Right cardiac atrium (tissue), 5 donors: Measurements from ENCODE around the gene KIAA0753. TPM values are rescaled to one million over a fixed set of nuclear protein-coding genes. Genes with fewer than 3 reads are reported as not detected.

Experiments
- ATAC-seq, 2 donors: fragments of 200-7000 bp; cut with Tn5 transposase; one replicate each; pipeline versions ENCODE4 v1.8.0 to v1.9.1; 2020; ENCODE audit warnings: moderate library complexity in 2 of 2, mild to moderate bottlenecking in 1 of 2
- DNase-seq, 3 donors: peaks; one replicate each; pipeline ENCODE4 v3.0.0-alpha.2; 2020
- H3K27ac ChIP-seq: one replicate; pipeline ENCODE4 v1.5.1; 2013; ENCODE audit warnings: mild to moderate bottlenecking, low read length, control low read depth, moderate library complexity
- H3K27me3 ChIP-seq: one replicate; pipeline ENCODE4 v1.6.1; 2013; ENCODE audit not compliant: control insufficient read depth, insufficient read depth
- H3K4me1 ChIP-seq: one replicate; pipeline ENCODE4 v1.6.1; 2013; ENCODE audit warnings: low read length; ENCODE audit not compliant: control insufficient read depth, insufficient read depth
- H3K4me3 ChIP-seq: one replicate; pipeline ENCODE4 v1.5.1; 2013; ENCODE audit warnings: low read length, control low read depth
- H3K9me3 ChIP-seq: one replicate; pipeline ENCODE4 v1.6.1; 2013; ENCODE audit warnings: low read length; ENCODE audit not compliant: control insufficient read depth
- whole genome bisulfite sequencing: extraction: QIAGEN DNeasy Blood & Tissue Kit; methylation state at CpG from one replicate; pipeline ENCODE4 v1.1.7; 2013; 5-methylcytosine and 5-hydroxymethylcytosine counted together
- intact Hi-C, 4 donors: fragments of 100-400 bp; cut with DNase I; formaldehyde crosslinking; loops; one replicate each; pipeline versions ENCODE4 v1.11.0 to v1.14.0; 2022 to 2023
- polyA plus RNA-seq: library from polyadenylated mRNA; stranded (reverse); fragments of 200-250 nt; gene quantifications from one replicate; pipeline ENCODE4 v1.2.3, GENCODE V29; 2013
- total RNA-seq, 4 donors: library from RNA; stranded (reverse); fragmentation: NEBNext Ultra II Directional; extraction: Animal tissue kit (Norgen Biotek cat#: 25700); gene quantifications; one replicate each; pipeline ENCODE4 v1.2.1, GENCODE V29; 2021
- donor health status: healthy with polysubstance abuse.
- donor health status: DM: no; HTN: yes; CAD: no.
- donor health status: DM: no; HTN: no; CAD: no.
- donor health status: DM: no; HTN: yes; CAD: no; lungs with severe emphysema.
- donor health status: DM: yes; HTN: yes; CAD: no.

Gene KIAA0753
- total and polyA plus RNA-seq, 5 donors = 2.9 to 9.0 (median 6.3) TPM

- intact Hi-C loops = no loop called here
- ATAC-seq = no peak
- Histone ChIP-seq H3K4me1 (peaks cover 5% of the 10 kb centered on the region), H3K9me3 (no peaks in the 10 kb centered on the region), H3K27me3 (no peaks in the 10 kb centered on the region), H3K4me3 (no peak overlapping the region), H3K27ac (no peak overlapping the region)
- WGBS = 70% methylated on average over 8 of the region's 8 CpGs
- no peak for DNase-seq
Measured at GRCh38 chr17:6545291-6545690, 95.2 kb downstream of the KIAA0753 start.

DNA sequence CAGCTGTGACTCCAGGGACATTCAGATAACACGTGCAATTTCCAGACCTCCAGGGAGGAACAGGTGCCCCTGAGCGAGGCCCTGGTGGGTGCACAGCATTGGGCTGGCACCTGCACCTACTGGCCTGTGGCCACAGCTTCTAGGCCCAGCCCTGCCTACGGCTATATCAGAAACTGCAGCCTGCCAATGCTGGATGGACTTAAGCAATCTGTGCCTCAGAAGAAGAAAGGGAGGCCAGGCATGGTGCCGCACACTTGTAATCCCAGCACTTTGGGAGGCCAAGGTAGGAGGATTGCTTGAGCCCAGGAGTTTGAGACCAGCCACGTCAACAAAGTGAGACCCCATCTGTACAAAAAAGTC is 96.5 kb downstream of the KIAA0753 start:
- Histone ChIP-seq H3K27me3 (no peaks in the 10 kb centered on the region), H3K4me3 (no peak overlapping the region), H3K4me1 (peaks cover 5% of the 10 kb centered on the region), H3K27ac (no peak overlapping the region), H3K9me3 (no peaks in the 10 kb centered on the region)
- no peak for DNase-seq
- ATAC-seq = no peak
- intact Hi-C loops = no loop called here
- WGBS = 85% methylated on average over 5 of the region's 5 CpGs

DNA sequence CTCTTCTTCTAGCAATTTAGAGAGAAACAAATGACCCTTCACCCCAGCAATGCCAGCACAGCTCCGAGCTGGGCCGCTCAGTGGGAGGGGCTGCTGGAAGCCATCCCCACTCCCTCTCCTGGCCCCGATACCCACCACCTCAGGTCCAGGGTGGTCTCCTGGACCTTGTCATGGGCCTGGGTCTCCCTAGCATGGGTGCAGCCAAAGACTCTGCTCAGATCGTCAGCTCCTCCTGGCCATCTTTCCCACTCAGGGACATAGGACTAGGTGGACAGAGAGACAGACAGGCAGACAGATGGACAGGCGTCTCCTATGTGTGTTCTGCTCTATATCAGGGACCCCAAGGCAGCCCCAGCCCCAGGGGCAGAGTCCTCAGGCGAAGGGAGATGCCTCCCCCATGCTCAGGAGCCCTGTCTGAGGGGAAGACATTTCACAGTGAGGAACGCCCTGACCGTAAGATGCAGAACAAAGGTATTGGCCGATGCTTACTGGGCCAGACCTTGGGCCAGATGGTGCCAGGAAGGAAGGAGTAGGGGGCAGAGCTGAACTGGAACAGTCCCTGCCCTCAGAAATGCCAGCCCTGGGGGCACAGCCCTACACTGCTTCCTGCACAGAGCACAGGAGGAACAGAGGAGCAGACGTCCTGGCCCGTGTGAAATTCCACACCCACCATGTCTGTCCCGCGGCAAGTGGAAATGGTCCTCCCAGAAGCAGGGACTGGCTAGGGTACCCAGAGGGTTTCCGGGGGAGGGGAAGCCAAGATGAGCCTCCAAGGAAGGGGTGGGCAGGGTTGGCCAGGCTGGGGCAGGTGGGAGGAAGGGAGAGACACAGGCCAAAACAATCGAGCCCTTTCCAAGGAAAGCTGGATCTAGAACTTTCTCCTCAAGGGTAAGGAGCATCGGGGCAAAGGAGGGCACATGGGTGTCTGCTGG is 97.2 kb downstream of the KIAA0753 start:
- Histone ChIP-seq H3K27me3 (no peaks in the 10 kb centered on the region), H3K27ac (no peak overlapping the region), H3K9me3 (no peaks in the 10 kb centered on the region), H3K4me3 (no peak overlapping the region), H3K4me1 (peaks cover 4% of the 10 kb centered on the region)
- ATAC-seq = peak in 1 of 2 donors; percentile 26
- intact Hi-C loops = no loop called here
- 79% methylated on average over 16 of the region's 16 CpGs for WGBS
- DNase-seq = no peak

- no peaks in the 10 kb centered on the region for H3K9me3 ChIP-seq
- ATAC-seq = no peak
- DNase-seq = no peak
- WGBS = 92% methylated on average over 4 of the region's 4 CpGs
- H3K27me3 ChIP-seq = no peaks in the 10 kb centered on the region
- H3K27ac ChIP-seq = no peak overlapping the region
- intact Hi-C loops = no loop called here
- no peak overlapping the region for H3K4me3 ChIP-seq
- no peaks in the 10 kb centered on the region for H3K4me1 ChIP-seq
Measured at GRCh38 chr17:6542577-6542976, 97.9 kb downstream of the KIAA0753 start.

DNA sequence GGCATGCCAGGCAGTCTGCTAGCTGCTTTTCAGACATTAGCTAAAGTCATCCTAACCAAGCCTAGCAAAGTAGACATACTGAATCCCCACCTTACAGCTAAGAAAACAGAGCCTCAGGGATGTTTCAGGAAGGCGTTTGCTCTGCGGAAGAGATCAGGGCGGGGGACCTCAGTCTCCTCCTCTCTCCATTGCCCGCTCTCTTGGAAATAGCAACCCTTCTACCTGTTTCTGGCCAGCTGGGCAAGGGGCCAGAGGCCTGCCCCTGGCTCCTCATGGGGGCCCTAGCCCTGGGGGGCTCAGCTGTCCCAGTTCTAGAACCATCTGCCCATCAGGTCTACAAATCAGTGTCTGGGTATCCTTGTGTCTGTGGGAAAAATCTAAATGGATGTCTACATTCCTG is 98.6 kb downstream of the KIAA0753 start:
- DNase-seq (no peak), ATAC-seq (no peak)
- Histone ChIP-seq H3K4me3 (no peak overlapping the region), H3K27me3 (no peaks in the 10 kb centered on the region), H3K27ac (no peak overlapping the region), H3K9me3 (no peaks in the 10 kb centered on the region), H3K4me1 (no peaks in the 10 kb centered on the region)
- intact Hi-C loops = no loop called here
- WGBS = 85% methylated on average over 4 of the region's 4 CpGs

DNA sequence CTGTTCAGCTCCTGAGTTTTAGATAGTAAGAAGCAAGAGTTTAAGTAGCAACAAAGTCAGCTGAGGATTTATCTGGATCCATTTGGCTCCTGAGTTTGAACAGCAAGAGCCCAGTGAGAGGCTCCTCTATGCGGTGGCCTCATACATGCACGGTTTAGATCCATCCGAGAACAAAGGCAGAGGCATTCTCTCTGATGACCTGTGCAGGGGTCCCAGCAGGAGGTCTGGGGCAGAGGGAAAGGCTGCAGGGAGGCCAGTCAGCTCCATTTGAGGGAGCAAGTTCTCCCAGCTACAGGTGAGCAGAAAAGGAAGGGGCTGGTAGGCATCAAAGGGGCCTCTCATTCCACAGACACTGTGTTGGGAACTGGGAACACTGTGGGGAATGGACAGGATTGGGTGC is 100.6 kb downstream of the KIAA0753 start:
- no peak overlapping the region for H3K27ac ChIP-seq
- ATAC-seq (no peak), DNase-seq (no peak)
- no peaks in the 10 kb centered on the region for H3K4me1 ChIP-seq
- intact Hi-C loops = no loop called here
- no peak overlapping the region for H3K4me3 ChIP-seq
- no peaks in the 10 kb centered on the region for H3K27me3 ChIP-seq
- H3K9me3 ChIP-seq = no peaks in the 10 kb centered on the region
- 54% methylated on average over 3 of the region's 3 CpGs for WGBS

DNA sequence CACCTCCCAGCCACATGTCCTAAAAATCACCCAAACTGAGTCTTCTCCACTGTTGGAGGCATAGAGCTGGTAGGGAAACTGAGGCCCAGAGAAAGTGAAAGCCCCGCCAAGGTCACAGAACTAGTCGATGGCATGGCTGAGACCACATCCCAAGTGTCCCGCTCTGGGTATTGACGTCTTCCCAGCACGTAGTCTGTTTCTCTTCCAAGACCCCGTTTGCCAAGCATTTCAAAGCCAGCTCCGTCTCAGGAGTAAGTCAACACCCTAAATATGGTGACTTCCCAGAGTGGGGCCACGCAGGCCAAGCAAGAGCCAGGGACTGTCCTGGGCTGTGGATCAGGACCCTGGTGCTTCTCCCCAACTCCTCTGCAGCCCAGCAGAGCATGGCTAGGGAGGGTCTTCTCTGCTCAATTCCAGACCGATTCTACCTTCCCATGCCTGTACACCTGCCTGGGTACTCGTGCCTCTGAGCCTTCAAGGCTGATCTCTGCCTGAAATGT is 103.9 kb downstream of the KIAA0753 start:
- intact Hi-C loops = no loop called here
- DNase-seq (no peak), ATAC-seq (no peak)
- H3K4me3 ChIP-seq = no peak overlapping the region
- H3K27me3 ChIP-seq = no peaks in the 10 kb centered on the region
- no peaks in the 10 kb centered on the region for H3K9me3 ChIP-seq
- H3K27ac ChIP-seq = no peak overlapping the region
- H3K4me1 ChIP-seq = no peaks in the 10 kb centered on the region
- 87% methylated on average over 10 of the region's 10 CpGs for WGBS

GRCh38 chr17:6536053-6536452 is 104.5 kb downstream of the KIAA0753 start:
- no peaks in the 10 kb centered on the region for H3K9me3 ChIP-seq
- 71% methylated on average over 10 of the region's 10 CpGs for WGBS
- H3K27ac ChIP-seq = no peak overlapping the region
- ATAC-seq = no peak
- intact Hi-C loops = no loop called here
- H3K4me1 ChIP-seq = no peaks in the 10 kb centered on the region
- H3K4me3 ChIP-seq = no peak overlapping the region
- no peak for DNase-seq
- no peaks in the 10 kb centered on the region for H3K27me3 ChIP-seq

GRCh38 chr17:6534846-6535514 is 105.5 kb downstream of the KIAA0753 start:
- no peak for DNase-seq
- whole genome bisulfite sequencing = 65% methylated on average over 3 of the region's 3 CpGs
- Histone ChIP-seq H3K9me3 (no peaks in the 10 kb centered on the region), H3K4me1 (no peaks in the 10 kb centered on the region), H3K27ac (no peak overlapping the region), H3K27me3 (no peaks in the 10 kb centered on the region), H3K4me3 (no peak overlapping the region)
- intact Hi-C loops = loop anchor here in 1 of 4 donors (2.0 kb wide), 1 partner anchor 68 kb away; no protein-coding TSS in a partner anchor
- ATAC-seq = peak; percentile 47 to 48

- ATAC-seq (no peak), DNase-seq (no peak)
- Histone ChIP-seq H3K4me1 (no peaks in the 10 kb centered on the region), H3K27me3 (no peaks in the 10 kb centered on the region), H3K27ac (no peak overlapping the region), H3K4me3 (no peak overlapping the region), H3K9me3 (no peaks in the 10 kb centered on the region)
- intact Hi-C loops = no loop called here
- 49% methylated on average over 5 of the region's 5 CpGs for WGBS
Measured at GRCh38 chr17:6532441-6532885, 108.0 kb downstream of the KIAA0753 start.

GRCh38 chr17:6531575-6531974 is 108.9 kb downstream of the KIAA0753 start:
- 81% methylated on average over 7 of the region's 7 CpGs for WGBS
- no peak overlapping the region for H3K27ac ChIP-seq
- no peak overlapping the region for H3K4me3 ChIP-seq
- no peaks in the 10 kb centered on the region for H3K4me1 ChIP-seq
- H3K27me3 ChIP-seq = no peaks in the 10 kb centered on the region
- no peak for DNase-seq
- ATAC-seq = no peak
- H3K9me3 ChIP-seq = no peaks in the 10 kb centered on the region
- intact Hi-C loops = no loop called here
